Measurements from ENCODE around the gene SUFU. TPM values are rescaled to one million over a fixed set of nuclear protein-coding genes. Genes with fewer than 3 reads are reported as not detected.
A peak's percentile ranks its signal among the peaks of the same experiment; 100 is the strongest.

Gene SUFU
- total and polyA plus RNA-seq, 2 of the 13 experiments (the other 11 are each of a cell fraction or from before 2014, with no cell fraction given), result 2.9 to 5.5 TPM

DNA sequence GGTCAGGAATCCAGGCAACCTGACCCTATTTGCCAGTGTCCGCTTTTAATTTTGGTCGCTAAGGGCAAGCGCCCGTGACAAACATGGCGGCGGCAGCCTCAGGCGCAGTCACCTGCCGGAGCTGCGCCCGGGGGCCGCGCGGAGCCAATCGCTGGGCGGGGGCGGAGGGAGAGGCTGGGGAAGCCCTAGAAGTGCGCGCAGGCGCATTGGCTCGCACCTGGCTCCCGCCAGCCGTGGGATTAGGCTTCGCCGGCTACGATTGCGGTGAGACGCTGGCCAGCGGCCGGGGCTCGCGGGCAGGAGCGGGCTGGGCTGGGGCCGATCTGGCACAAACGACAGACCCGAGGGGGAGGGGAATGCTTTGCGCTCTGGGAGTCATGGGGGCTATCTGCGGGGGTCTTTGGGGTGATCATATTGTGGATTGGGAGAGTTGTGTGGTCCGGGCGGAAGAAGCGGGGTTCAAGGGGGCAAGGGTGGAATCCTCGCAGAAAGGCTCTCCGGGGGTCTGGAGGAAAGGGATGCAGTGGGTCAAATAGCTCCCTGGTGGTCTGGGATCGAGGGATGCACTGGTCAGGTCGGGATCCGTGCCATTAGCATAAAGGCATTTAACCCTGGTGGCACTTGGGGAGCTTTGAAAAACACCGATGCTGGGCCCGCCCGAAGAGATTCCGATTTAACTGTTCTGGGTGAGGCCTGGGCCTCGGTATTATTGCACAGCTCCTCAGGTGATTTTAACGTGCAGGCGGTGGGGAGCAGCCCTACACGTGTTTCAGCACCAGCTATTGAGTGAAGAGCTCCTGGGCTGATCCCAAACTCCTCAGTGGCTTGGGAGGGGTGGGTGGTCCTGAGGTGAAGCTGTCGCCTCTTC is 42.4 kb upstream of the SUFU start (continued):
- TF ChIP-seq KLF6 (CRISPR knock-in tag; IDR thresholded peaks at IDR 0.05), result no peak
- no peak for TF ChIP-seq ZNF615 (CRISPR knock-in tag; IDR thresholded peaks at IDR 0.05; ENCODE audit: borderline replicate concordance)
- no peak for TF ChIP-seq GATA4 (IDR thresholded peaks at IDR 0.05; ENCODE audit: borderline replicate concordance, low read depth)
- TF ChIP-seq ZSCAN9 (CRISPR knock-in tag; IDR thresholded peaks at IDR 0.05; ENCODE audit: borderline replicate concordance), result no peak
- TF ChIP-seq RBFOX2 (IDR thresholded peaks at IDR 0.05; ENCODE audit: low read depth, low read length), result peak; percentile 65
- TF ChIP-seq SUZ12 (IDR thresholded peaks at IDR 0.05; ENCODE audit: low read depth, low read length), result no peak
- TF ChIP-seq TOPORS (CRISPR knock-in tag; IDR thresholded peaks at IDR 0.05), result no peak
- no peak for TF ChIP-seq TCF12 (IDR thresholded peaks at IDR 0.05)
- TF ChIP-seq TCF12 (CRISPR knock-in tag; IDR thresholded peaks at IDR 0.05), result no peak
- TF ChIP-seq FOSL1 (CRISPR knock-in tag; IDR thresholded peaks at IDR 0.05; ENCODE audit: borderline replicate concordance), result no peak
- TF ChIP-seq U2AF1 (optimal IDR thresholded peaks at IDR 0.05; ENCODE audit: low read depth, low read length), result no peak
- no peak for TF ChIP-seq ZNF883 (CRISPR knock-in tag; IDR thresholded peaks at IDR 0.05; ENCODE audit: not compliant biosample characterization)
- peak; percentile 82; the same call in 1 of the 2 replicates for TF ChIP-seq ZNF788 (CRISPR knock-in tag; IDR thresholded peaks at IDR 0.05; ENCODE audit: borderline replicate concordance)
- TF ChIP-seq ZNF101 (CRISPR knock-in tag; IDR thresholded peaks at IDR 0.05; ENCODE audit: borderline replicate concordance, low read depth), result no peak
- TF ChIP-seq SIN3B (IDR thresholded peaks at IDR 0.05; ENCODE audit: low read length), result no peak
- peak; percentile 90 for TF ChIP-seq GABPB1 (CRISPR knock-in tag; IDR thresholded peaks at IDR 0.05)
- no peak for TF ChIP-seq CTCF (CRISPR knock-in tag; IDR thresholded peaks at IDR 0.05)
- TF ChIP-seq MLX (CRISPR knock-in tag; IDR thresholded peaks at IDR 0.05), result no peak
- no peak for TF ChIP-seq ZNF841 (CRISPR knock-in tag; IDR thresholded peaks at IDR 0.05; ENCODE audit: borderline replicate concordance)
- no peak; the same call in 1 of the 2 replicates for TF ChIP-seq FOXO1 (CRISPR knock-in tag; IDR thresholded peaks at IDR 0.05)
- TF ChIP-seq SALL2 (CRISPR knock-in tag; IDR thresholded peaks at IDR 0.05), result no peak
- TF ChIP-seq, protein P1, sequence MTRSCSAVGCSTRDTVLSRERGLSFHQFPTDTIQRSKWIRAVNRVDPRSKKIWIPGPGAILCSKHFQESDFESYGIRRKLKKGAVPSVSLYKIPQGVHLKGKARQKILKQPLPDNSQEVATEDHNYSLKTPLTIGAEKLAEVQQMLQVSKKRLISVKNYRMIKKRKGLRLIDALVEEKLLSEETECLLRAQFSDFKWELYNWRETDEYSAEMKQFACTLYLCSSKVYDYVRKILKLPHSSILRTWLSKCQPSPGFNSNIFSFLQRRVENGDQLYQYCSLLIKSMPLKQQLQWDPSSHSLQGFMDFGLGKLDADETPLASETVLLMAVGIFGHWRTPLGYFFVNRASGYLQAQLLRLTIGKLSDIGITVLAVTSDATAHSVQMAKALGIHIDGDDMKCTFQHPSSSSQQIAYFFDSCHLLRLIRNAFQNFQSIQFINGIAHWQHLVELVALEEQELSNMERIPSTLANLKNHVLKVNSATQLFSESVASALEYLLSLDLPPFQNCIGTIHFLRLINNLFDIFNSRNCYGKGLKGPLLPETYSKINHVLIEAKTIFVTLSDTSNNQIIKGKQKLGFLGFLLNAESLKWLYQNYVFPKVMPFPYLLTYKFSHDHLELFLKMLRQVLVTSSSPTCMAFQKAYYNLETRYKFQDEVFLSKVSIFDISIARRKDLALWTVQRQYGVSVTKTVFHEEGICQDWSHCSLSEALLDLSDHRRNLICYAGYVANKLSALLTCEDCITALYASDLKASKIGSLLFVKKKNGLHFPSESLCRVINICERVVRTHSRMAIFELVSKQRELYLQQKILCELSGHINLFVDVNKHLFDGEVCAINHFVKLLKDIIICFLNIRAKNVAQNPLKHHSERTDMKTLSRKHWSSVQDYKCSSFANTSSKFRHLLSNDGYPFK (CRISPR knock-in tag; IDR thresholded peaks at IDR 0.05; ENCODE audit: borderline replicate concordance), result peak; percentile 81; the same call in 1 of the 2 replicates
- peak; percentile 51; the same call in 1 of the 2 replicates for TF ChIP-seq CREB1 (IDR thresholded peaks at IDR 0.05)
- peak; percentile 82 for TF ChIP-seq CREB1 (CRISPR knock-in tag; IDR thresholded peaks at IDR 0.05)
- no peak for TF ChIP-seq SOX6 (IDR thresholded peaks at IDR 0.05)
- peak; percentile 63 for TF ChIP-seq SOX6 (CRISPR knock-in tag; IDR thresholded peaks at IDR 0.05)
- no peak for TF ChIP-seq ZNF772 (CRISPR knock-in tag; IDR thresholded peaks at IDR 0.05)
- no peak for TF ChIP-seq ZNF749 (CRISPR knock-in tag; IDR thresholded peaks at IDR 0.05; ENCODE audit: borderline replicate concordance)

All from HepG2 (cell line).